HG03039 (cell line): ENCODE measurements around the gene ATG13.

Source experiments
- ATAC-seq: cut with Tn5 transposase; IDR thresholded peaks from one replicate; pipeline ENCODE4 v1.9.1; 2021; ENCODE audit warnings: mild to moderate bottlenecking, moderate library complexity; ENCODE audit not compliant: unreplicated experiment

ATG13 gene

DNA sequence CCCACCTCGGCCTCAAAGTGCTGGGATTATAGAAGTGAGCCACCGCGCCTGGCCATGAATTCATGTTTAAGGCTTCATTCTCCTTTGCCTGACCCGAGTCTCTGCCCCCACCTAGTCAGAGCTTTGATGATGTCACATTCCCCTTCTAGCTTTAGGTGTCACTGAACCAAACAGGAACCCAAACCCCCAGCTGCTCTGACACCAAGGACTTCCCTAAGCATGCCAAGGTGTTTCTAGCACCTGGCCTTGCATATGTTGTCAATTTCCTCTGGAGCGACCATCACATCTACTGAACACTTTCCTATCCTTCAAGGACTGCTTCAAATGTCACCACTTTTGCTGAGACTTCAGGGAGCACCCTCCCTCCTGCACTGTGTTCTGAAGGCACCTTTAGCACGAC is 103.9 kb downstream of the ATG13 start:
- ATAC-seq: no peak

DNA sequence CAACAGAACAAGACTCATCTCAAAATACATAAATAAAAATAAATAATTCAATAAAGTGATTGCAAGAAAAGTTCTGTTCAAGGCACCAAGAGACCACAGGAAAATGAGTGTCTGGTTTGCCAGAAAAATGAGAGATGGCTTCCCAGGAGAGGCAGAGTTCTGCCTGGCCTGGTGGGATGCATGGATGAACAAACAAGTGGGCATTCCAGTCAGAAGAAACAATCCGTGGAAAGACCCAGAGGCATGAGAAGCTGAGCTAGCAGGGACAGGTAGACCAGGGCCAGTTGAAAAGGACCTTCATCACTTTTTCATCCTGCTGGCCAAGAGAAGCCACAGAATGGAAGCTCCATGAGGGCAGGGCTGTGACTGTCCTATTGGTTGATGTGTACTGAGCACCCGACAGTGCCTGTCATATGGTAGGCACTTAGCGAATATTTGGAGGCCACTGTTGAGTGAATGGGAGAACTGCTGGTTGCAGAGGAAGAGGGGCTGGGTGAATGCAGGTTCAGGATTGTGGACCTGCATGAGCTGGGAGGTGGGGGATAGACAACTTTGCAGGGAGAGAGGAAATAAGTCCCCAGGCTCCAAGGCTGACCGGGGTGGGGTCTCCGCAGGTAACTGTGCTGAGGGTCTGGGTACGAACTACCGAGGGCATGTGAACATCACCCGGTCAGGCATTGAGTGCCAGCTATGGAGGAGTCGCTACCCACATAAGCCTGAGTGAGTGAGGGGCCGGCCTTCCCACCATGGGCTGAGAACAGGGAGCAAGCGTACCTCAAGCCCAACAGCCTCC is 105.4 kb downstream of the ATG13 start:
- ATAC-seq: no peak

DNA sequence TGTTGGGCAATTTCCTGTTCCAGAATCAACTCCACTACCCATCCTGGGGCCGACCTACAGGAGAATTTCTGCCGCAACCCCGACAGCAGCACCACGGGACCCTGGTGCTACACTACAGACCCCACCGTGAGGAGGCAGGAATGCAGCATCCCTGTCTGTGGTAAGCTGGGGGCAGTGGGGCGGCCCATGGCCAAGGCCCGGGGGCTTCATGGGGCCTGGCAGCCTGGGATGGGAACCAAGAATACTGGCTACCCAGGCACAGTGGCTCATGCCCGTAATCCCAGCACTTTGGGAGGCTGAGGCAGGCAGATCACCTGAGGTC is 106.0 kb downstream of the ATG13 start:
- no peak for ATAC-seq

DNA sequence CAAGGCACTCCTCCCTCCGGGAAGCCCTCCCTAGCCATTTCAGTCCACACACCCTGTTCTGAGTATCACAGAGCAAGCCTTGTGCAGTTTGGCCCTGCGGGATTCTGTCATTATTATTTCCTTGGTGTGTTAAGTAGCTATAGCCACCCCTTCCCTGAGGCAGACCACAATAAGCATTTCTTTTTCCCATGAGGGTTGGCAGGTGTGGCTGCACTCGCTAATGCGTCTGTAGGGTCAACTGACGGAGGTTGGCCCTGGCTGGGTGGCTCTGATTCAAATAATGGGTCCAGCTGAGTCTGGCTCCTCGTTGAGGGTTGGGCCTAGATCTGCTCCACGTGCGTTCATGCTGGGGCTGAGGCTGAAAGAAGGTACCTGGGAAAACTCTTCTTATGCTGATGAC is 106.7 kb downstream of the ATG13 start:
- no peak for ATAC-seq
